ENCODE results near the gene ROBO4.

DNA sequence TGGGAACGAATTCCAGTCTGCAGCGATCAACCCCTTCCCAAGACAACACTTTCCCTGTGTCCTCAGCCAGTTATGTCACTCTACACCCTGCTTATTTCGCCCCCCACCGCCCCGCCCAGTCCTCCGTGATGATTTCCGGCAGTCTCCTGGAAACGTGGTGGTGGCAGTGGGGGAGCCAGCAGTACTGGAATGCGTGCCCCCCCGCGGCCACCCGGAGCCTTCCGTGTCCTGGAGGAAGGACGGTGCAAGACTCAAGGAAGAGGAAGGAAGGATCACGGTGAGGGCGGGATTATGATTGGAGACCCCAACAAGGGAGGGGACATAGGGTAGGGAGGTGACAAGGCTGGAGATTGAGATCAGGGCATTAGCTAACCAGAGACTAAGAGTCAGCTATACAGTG lies 28.3 kb downstream of the ROBO4 start:
- TF ChIP-seq EZH2 (IDR thresholded peaks at IDR 0.05; ENCODE audit: insufficient read depth, poor library complexity, severe bottlenecking) = no peak
- TF ChIP-seq EZH2phosphoT487 (IDR thresholded peaks at IDR 0.05; ENCODE audit: insufficient read depth, low read depth) = no peak
